DND-41 (cell line): ENCODE data around the gene RUNX1.
A peak's percentile ranks its signal among the peaks of the same experiment; 100 is the strongest.

Source experiments
- ATAC-seq: fragments of 200-7000 bp; cut with Tn5 transposase; 3 replicates; pipeline ENCODE4 v1.9.1; 2021; ENCODE audit warnings: low read depth; ENCODE audit not compliant: insufficient read depth
- DNase-seq: peaks from one replicate; pipeline ENCODE4 v3.0.0-alpha.2; 2020
- H2AFZ ChIP-seq: 2 replicates; pipeline ENCODE4 v1.6.0; 2012; ENCODE audit warnings: low read depth, low read length
- H3K27ac ChIP-seq: 2 replicates; pipeline ENCODE4 v1.5.1; 2012; ENCODE audit warnings: low read length, inconsistent platforms
- H3K27me3 ChIP-seq: fragments of 200-600 bp; sonication (generic); 2 replicates; pipeline ENCODE4 v1.6.0; 2012; ENCODE audit warnings: low read length, mild to moderate bottlenecking, inconsistent platforms; ENCODE audit not compliant: insufficient read depth, poor library complexity
- H3K36me3 ChIP-seq: 2 replicates; pipeline ENCODE4 v1.5.1; 2012; ENCODE audit warnings: low read length, inconsistent platforms; ENCODE audit not compliant: insufficient read depth
- H3K4me1 ChIP-seq: 2 replicates; pipeline ENCODE4 v1.5.1; 2012; ENCODE audit warnings: mild to moderate bottlenecking, low read length; ENCODE audit not compliant: insufficient read depth
- H3K4me2 ChIP-seq: 2 replicates; pipeline ENCODE4 v1.6.0; 2012; ENCODE audit warnings: mild to moderate bottlenecking, moderate library complexity, low read length, inconsistent platforms; ENCODE audit not compliant: insufficient read depth
- H3K4me3 ChIP-seq, 2 experiments: fragments of 200-600 bp in 1 of 2; shearing (Covaris generic) in 1 of 2; 2 replicates each; pipeline ENCODE4 v1.5.1; 2012 to 2016; ENCODE audit warnings: inconsistent platforms in 2 of 2, low read length in 2 of 2, mild to moderate bottlenecking in 2 of 2, low read depth in 1 of 2, moderate library complexity in 1 of 2
- H3K79me2 ChIP-seq: 2 replicates; pipeline ENCODE4 v1.6.0; 2012; ENCODE audit warnings: low read length, inconsistent platforms; ENCODE audit not compliant: insufficient read depth
- H3K9ac ChIP-seq: 2 replicates; pipeline ENCODE4 v1.6.0; 2012; ENCODE audit warnings: low read depth, mild to moderate bottlenecking, inconsistent platforms, low read length, moderate library complexity
- H3K9me3 ChIP-seq: 2 replicates; pipeline ENCODE4 v1.5.1; 2012; ENCODE audit warnings: low read length, moderate library complexity, mild to moderate bottlenecking, inconsistent platforms; ENCODE audit not compliant: insufficient read depth, severe bottlenecking
- H4K20me1 ChIP-seq: 2 replicates; pipeline ENCODE4 v1.6.0; 2012; ENCODE audit warnings: low read length; ENCODE audit not compliant: insufficient read depth
- EZH2 ChIP-seq: IDR thresholded peaks from 3 replicates; pipeline ENCODE4 v1.6.1; 2012; ENCODE audit warnings: borderline replicate concordance, low read depth, mild to moderate bottlenecking, moderate library complexity, low read length, inconsistent platforms; ENCODE audit not compliant: severe bottlenecking
- TF ChIP-seq, protein P1 (sequence below): IDR thresholded peaks from 2 replicates; pipeline ENCODE4 v1.5.1; 2012; ENCODE audit warnings: borderline replicate concordance, low read length, moderate library complexity, mild to moderate bottlenecking; ENCODE audit not compliant: poor library complexity, severe bottlenecking; ENCODE audit errors: extremely low read depth

Gene RUNX1

DNA sequence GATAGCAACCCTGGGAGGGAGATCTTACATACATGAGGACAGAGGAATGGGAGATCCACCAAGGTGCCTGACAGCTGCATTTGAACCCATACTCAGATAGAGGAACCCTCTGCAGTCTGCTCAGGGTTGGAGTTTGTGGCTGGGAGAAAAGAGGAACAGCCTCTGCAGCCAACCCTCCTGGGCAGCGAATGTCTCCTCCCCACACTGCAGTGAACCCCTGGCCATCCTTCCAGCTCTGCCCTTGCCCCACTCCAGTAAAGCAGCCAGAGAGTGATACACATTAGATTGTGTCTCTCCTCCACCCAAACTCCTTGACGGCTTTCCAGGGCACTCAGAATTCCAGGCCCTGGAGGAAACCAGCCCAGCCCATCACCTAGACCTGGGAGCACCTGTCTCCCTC is 137.7 kb downstream of the RUNX1 start:
- H3K4me1 ChIP-seq: peaks cover 56% of the 10 kb centered on the region
- no peak for ATAC-seq
- H3K36me3 ChIP-seq: peaks cover 57% of the 10 kb centered on the region
- no peak overlapping the region for H3K4me2 ChIP-seq
- DNase-seq: no peak
- no peak overlapping the region for H3K4me3 ChIP-seq
- H3K27ac ChIP-seq: peak overlapping the region; percentile 64
- H3K9me3 ChIP-seq: no peaks in the 10 kb centered on the region
- no peak overlapping the region for H2AFZ ChIP-seq
- no peaks in the 10 kb centered on the region for H3K27me3 ChIP-seq
- H4K20me1 ChIP-seq: peaks cover 56% of the 10 kb centered on the region
- H3K79me2 ChIP-seq: peaks cover 99% of the 10 kb centered on the region
- H3K9ac ChIP-seq: no peak overlapping the region
- no peak for TF ChIP-seq EZH2
- TF ChIP-seq, protein P1, sequence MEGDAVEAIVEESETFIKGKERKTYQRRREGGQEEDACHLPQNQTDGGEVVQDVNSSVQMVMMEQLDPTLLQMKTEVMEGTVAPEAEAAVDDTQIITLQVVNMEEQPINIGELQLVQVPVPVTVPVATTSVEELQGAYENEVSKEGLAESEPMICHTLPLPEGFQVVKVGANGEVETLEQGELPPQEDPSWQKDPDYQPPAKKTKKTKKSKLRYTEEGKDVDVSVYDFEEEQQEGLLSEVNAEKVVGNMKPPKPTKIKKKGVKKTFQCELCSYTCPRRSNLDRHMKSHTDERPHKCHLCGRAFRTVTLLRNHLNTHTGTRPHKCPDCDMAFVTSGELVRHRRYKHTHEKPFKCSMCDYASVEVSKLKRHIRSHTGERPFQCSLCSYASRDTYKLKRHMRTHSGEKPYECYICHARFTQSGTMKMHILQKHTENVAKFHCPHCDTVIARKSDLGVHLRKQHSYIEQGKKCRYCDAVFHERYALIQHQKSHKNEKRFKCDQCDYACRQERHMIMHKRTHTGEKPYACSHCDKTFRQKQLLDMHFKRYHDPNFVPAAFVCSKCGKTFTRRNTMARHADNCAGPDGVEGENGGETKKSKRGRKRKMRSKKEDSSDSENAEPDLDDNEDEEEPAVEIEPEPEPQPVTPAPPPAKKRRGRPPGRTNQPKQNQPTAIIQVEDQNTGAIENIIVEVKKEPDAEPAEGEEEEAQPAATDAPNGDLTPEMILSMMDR: no peak

GRCh38 chr21:34910396-34910795 is 138.7 kb downstream of the RUNX1 start:
- Histone ChIP-seq H3K36me3 (peaks cover 53% of the 10 kb centered on the region), H3K27me3 (no peaks in the 10 kb centered on the region), H3K4me3 (no peak overlapping the region), H3K4me2 (no peak overlapping the region), H3K9ac (no peak overlapping the region; the same call in 1 of the 2 replicates), H3K9me3 (no peaks in the 10 kb centered on the region), H3K79me2 (peaks cover 99% of the 10 kb centered on the region), H2AFZ (no peak overlapping the region), H3K4me1 (peaks cover 56% of the 10 kb centered on the region), H3K27ac (peak overlapping the region; percentile 64), H4K20me1 (peaks cover 52% of the 10 kb centered on the region)
- DNase-seq: no peak
- ATAC-seq: no peak
- no peak for TF ChIP-seq EZH2
- TF ChIP-seq, protein P1: no peak

DNA sequence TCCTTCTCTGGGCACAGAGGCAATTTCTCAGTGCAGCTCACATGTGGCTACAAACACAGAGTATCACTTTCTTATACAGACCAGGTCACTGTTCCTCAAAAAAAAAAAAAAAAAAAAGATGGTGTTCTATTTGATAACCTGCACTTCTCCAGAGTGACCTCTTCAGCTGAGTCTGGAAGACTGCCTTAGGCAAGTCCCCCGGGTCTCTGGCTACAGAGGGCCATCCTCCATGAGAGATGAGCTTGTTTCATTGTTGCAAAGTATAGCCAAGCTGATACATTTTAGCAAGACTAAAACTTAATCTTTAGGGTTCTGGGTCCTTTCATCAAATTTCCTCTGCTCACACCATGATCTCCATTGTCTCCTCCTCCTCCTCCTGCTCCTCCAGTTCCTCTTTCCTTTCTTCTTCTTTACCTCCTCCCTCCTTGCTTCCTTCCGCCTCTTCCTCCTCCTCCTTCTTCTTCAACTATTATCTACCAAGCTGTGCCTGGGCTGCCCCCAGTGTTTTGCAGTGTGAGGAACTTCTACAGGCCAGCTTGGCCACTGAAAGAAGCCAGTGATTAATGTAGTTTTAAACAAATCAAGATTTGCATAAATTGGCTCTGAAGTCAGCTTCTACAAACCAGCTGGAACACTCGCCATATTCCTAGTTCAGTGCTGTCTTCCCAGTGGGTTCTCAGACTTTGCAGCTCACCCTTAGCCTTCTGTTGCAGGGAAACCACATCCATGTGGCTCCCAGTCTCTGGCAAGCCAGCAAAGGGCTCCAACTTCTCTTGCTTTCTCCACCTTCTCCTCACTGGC is 139.4 kb downstream of the RUNX1 start:
- ATAC-seq: 0 out of 3 replicates have a peak, but pooled peaks have one; percentile 33
- no peak overlapping the region for H3K4me3 ChIP-seq

More for the DNA sequence above, 139.4 kb downstream of the RUNX1 start:
- Histone ChIP-seq H4K20me1 (peaks cover 54% of the 10 kb centered on the region), H3K9me3 (no peaks in the 10 kb centered on the region), H3K36me3 (peaks cover 52% of the 10 kb centered on the region), H3K4me1 (peaks cover 56% of the 10 kb centered on the region), H3K27ac (peak overlapping the region; percentile 77), H3K9ac (peak overlapping the region; percentile 32; the same call in 1 of the 2 replicates), H3K4me2 (peak overlapping the region; percentile 18; the same call in 1 of the 2 replicates), H3K79me2 (peaks cover 99% of the 10 kb centered on the region), H2AFZ (no peak overlapping the region), H3K27me3 (no peaks in the 10 kb centered on the region)
- DNase-seq: no peak
- TF ChIP-seq, protein P1: no peak
- no peak for TF ChIP-seq EZH2
